Activated CD4-positive, alpha-beta T cell treated with anti-CD3 and anti-CD28 coated beads, Interleukin-2, amount 10 ng/mL, durations not matched to agents 24 days and 14 days (primary cell): ENCODE measurements around the gene MYOC. TPM values are rescaled to one million over a fixed set of nuclear protein-coding genes. Genes with fewer than 3 reads are reported as not detected.
"Not testable (repeated sequence)": the region's sequence is repeated elsewhere in the genome, so short reads cannot be mapped to it uniquely, and the experiment has no call there.

ENCODE experiments used
- DNase-seq: peaks from one replicate; pipeline ENCODE4 v3.0.0; 2022
- H3K27ac Mint-ChIP-seq: one replicate; pipeline ENCODE4 v1.8.0; 2022; ENCODE audit warnings: mild to moderate bottlenecking, mixed read lengths
- H3K27me3 Mint-ChIP-seq: one replicate; pipeline ENCODE4 v1.8.0; 2022; ENCODE audit warnings: mixed read lengths
- H3K36me3 Mint-ChIP-seq: one replicate; pipeline ENCODE4 v1.8.0; 2022; ENCODE audit warnings: low read depth, mild to moderate bottlenecking, mixed read lengths
- H3K4me1 Mint-ChIP-seq: one replicate; pipeline ENCODE4 v1.8.0; 2021; ENCODE audit warnings: mixed read lengths
- H3K4me3 Mint-ChIP-seq: one replicate; pipeline ENCODE4 v1.8.0; 2022; ENCODE audit warnings: mild to moderate bottlenecking, moderate library complexity, mixed read lengths
- H3K9me3 Mint-ChIP-seq: one replicate; pipeline ENCODE4 v1.8.0; 2021; ENCODE audit warnings: mixed read lengths
- intact Hi-C: fragments of 100-400 bp; cut with micrococcal nuclease; formaldehyde crosslinking; loops from one replicate; pipeline ENCODE4 v1.15.1; 2023
- total RNA-seq: library from RNA; stranded (reverse); gene quantifications from 2 replicates; pipeline ENCODE4 v1.2.3, GENCODE V29; 2022

The MYOC gene
- total RNA-seq, 1 donor from 2014 or later, result not detected

DNA sequence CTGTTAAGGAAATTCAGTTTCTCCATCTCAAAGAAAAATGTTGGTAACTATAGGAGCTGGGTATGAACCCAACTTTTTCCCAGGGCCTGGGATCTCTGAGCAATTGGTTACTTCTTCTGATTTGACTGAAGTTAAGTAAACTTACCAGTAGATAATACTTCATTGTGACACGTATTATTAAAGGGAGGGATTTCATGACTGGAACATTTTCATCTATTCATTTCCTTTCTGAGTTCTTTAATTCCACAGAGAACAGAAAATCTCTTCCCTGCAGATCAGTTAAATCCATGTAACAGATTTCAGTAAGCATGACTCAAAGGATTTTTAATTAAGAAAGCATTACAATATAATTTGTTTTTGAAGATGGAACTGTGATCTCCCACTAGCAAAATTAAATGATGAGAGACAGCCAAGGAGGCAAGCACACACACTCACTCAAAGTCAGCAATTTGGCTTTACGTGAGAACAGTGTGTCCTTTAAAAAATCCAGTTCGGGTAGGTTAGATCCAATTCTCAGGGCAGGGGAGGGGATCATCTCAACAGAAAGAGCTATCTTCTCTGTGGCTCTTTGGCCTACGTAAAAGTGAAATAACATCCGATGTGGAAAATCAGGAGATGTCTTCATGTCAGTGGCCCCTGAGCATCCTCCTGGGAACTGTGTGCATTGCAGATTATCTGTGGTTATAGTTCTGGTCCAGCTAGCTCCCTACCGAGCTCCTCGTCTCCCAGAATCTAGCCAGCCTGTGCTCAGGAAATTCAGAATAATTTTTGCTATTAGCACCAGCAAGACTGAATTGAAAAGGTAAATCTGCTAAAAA lies 10.8 kb upstream of the MYOC start:
- no peak for DNase-seq
- Mint-ChIP-seq H3K27ac (no peak overlapping the region), H3K4me3 (no peak overlapping the region), H3K9me3 (no peaks in the 10 kb centered on the region), H3K4me1 (no peaks in the 10 kb centered on the region), H3K27me3 (peaks cover 3% of the 10 kb centered on the region), H3K36me3 (no peaks in the 10 kb centered on the region)
- intact Hi-C loops, result no loop called here

DNA sequence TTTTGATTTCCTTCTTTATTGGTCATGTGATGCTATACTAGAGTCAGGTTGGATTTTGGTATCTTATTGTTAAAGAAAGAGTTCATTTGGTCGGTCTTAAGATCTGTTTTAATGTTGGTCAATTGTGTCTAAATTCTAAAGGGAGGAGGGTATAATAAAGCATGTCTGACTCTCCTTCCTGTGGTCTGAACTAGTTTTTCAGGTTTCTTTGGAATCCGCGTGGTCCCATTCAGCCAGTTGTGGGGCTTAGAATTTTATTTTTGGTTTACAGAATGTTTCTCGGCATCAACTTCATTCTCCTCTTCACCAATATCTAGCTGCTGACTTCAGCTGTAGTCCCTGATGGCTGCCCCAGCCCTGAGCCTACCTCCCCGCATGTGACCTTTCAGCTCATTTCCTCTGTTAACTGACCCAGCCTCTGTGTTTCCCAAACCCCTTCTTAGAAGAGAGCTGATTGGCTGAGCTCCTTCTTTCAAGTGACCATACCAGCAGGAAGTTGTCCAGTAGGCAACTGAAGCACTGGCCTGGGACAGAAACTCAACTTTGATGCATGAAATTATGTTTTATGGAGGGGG lies 8.7 kb upstream of the MYOC start:
- no peaks in the 10 kb centered on the region for H3K9me3 Mint-ChIP-seq
- DNase-seq, result peak; percentile 48
- H3K27ac Mint-ChIP-seq, result no peak overlapping the region
- no peaks in the 10 kb centered on the region for H3K4me1 Mint-ChIP-seq
- intact Hi-C loops, result no loop called here
- peaks cover 7% of the 10 kb centered on the region for H3K27me3 Mint-ChIP-seq
- no peak overlapping the region for H3K4me3 Mint-ChIP-seq
- no peaks in the 10 kb centered on the region for H3K36me3 Mint-ChIP-seq

DNA sequence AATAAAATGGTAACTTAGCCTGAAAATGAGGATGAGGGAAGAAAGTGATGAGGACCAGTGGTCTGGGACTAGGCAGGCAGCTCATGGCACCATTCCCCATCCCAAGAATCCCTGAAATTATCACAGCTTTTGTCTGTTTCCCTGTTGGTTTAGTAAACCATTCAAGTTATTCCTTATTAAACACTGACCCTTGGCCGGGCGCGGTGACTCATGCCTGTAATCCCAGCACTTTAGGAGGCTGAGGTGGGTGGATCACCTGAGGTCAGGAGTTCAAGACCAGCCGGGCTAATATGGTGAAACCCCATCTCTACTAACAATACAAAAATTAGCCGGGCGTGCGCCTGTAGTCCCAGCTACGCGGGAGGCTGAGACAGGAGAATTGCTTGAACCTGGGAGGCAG lies 3.7 kb upstream of the MYOC start:
- Mint-ChIP-seq H3K4me1 (peaks cover 10% of the 10 kb centered on the region), H3K27me3 (peaks cover 30% of the 10 kb centered on the region)
- DNase-seq, H3K27ac Mint-ChIP-seq, H3K9me3 Mint-ChIP-seq, H3K36me3 Mint-ChIP-seq, H3K4me3 Mint-ChIP-seq, intact Hi-C loops: not testable (repeated sequence)

DNA sequence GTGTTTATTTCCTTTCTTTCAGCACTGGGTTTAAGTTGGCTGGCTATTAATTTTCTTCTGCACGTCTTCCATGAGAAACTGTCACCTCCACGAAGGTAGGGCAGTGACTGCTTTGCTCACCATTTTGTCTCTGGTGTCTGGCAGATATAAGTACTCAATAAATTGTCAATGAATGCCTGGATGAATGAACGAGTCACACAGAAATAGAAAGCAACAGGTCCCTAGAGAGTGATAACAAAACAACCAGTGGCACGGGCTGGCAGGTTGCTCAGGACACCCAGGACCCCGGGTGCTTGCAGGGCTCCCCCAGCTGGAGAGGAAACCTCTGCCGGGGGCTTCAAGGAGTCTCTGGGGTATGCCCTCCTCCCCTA lies 3.2 kb upstream of the MYOC start:
- H3K27me3 Mint-ChIP-seq, result peaks cover 35% of the 10 kb centered on the region
- peaks cover 10% of the 10 kb centered on the region for H3K4me1 Mint-ChIP-seq
- no peak overlapping the region for H3K27ac Mint-ChIP-seq
- H3K4me3 Mint-ChIP-seq, result peak overlapping the region; percentile 68
- H3K9me3 Mint-ChIP-seq, result no peaks in the 10 kb centered on the region
- DNase-seq, result no peak
- no peaks in the 10 kb centered on the region for H3K36me3 Mint-ChIP-seq
- intact Hi-C loops, result no loop called here

DNA sequence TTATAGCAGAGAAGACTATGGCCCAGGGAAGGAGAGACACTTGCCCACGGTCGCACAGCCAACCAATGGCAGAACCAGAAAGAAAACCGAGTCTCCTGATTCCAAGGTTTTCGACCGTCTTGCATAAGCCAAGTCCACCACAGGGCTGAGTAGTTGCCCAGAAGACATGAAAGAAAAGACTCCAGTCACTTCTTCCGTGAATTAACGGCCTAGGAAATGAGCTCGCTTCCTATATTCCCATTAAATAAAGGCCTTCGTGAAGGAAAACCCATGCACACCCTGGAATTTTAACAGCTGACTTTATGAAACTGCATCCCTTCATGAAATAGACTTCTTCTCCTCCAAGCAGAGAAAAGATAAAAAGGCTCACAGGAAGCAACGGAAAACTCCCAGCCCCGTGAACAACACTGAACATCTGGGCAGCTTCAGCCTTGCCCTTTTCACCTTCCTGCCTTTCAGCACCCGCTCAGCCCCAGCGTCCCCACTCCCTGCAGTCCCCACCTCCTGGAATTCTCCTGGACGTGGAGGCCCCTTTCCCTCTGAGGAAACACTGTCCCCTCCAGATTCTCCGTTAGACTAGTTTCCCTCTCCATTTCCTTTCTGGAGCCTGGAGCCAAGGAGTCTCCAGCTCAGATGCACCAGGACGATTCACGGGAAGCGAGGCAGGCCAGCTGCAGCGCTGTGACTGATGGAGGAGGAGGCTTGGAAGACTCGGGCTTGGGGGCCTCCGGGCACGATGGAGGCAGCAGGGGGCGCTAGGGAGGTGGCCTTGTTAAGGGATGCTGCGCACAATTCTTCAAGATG lies 2.7 kb upstream of the MYOC start:
- peak; percentile 92 for DNase-seq
- H3K4me1 Mint-ChIP-seq, result peaks cover 10% of the 10 kb centered on the region
- peaks cover 38% of the 10 kb centered on the region for H3K27me3 Mint-ChIP-seq
- intact Hi-C loops, result no loop called here
- no peaks in the 10 kb centered on the region for H3K36me3 Mint-ChIP-seq
- peak overlapping the region; percentile 5 for H3K27ac Mint-ChIP-seq
- no peaks in the 10 kb centered on the region for H3K9me3 Mint-ChIP-seq
- peak overlapping the region; percentile 68 for H3K4me3 Mint-ChIP-seq

DNA sequence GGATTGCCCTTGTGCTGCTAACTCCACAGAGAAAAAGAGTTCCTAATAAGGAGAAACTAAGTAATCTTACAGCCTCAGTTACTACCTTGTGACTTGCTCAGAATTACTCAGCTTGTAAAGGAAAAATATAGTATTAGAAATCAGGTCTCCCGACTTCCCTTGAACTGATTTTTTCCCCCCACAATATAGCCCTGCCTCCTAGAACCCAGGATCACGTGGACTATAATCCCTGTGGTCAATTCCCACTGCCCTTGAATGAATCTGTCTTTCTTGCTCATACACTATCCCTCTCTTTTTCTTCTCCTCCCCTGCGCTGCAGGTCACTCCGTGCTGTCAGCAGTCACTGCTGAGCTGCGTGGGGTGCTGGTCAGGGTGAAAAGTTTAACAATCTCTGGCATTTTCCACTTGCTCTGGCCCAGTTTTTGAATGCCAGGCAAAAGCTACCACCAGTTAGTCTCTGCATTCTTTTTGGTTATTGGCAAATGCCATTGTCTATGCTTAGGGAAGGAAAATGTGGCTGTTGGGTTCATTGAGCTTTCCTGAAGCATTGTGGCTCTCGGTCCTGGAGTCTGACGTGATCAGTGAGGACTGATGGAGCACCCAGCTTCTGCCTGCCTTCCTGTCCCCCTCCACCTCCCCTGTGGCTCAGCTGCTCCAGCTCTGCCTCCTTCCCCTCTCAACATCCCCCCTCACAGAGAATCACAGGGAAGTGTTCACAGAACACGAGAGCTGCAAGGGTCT lies 1.9 kb upstream of the MYOC start:
- DNase-seq, result no peak
- Mint-ChIP-seq H3K9me3 (no peaks in the 10 kb centered on the region), H3K27me3 (peaks cover 39% of the 10 kb centered on the region), H3K4me1 (peaks cover 10% of the 10 kb centered on the region), H3K4me3 (no peak overlapping the region), H3K27ac (no peak overlapping the region), H3K36me3 (no peaks in the 10 kb centered on the region)
- intact Hi-C loops, result no loop called here

DNA sequence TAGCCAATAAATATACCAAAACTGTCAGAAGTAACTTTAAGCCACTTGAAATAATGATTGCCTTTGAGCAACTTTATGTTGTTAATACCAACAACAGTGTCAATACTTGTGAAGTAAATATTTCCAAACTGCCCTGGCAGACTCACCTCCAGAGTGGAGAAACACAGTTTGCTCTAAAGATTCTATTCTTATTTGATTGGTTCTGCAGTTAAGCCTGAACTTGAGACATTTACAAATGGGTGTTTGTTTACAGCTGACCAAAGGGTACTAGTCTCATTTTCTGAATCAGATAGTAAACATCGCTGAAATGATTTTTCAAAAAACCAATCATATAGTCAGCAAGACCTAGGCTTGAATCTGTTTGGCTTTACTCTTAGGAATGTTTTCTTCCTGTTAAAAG lies 1.3 kb upstream of the MYOC start:
- peaks cover 39% of the 10 kb centered on the region for H3K27me3 Mint-ChIP-seq
- H3K4me1 Mint-ChIP-seq, result peaks cover 10% of the 10 kb centered on the region
- H3K4me3 Mint-ChIP-seq, result no peak overlapping the region

DNA sequence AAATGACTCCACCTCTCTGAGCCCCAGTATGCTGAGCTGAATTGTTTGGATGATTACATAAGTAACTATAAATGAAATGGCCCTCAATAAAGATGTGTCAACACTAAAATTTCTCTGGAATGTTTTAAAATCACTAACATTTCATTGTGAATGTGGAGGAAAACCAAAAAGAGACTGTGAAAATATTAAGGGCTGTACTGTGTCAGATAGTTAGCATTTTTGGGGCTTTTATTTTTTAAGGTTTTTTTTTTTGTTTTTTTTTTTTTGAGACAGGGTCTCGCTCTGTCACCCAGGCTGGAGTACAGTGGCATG lies 6.3 kb downstream of the MYOC start:
- Mint-ChIP-seq H3K9me3 (no peaks in the 10 kb centered on the region), H3K27me3 (peaks cover 10% of the 10 kb centered on the region), H3K4me1 (peaks cover 8% of the 10 kb centered on the region), H3K36me3 (no peaks in the 10 kb centered on the region), H3K4me3 (no peak overlapping the region), H3K27ac (no peak overlapping the region)
- intact Hi-C loops, result loop anchor here (5.0 kb wide), 2 partner anchors 71 to 136 kb away; partner anchors contain the start of gene METTL13
- DNase-seq, result no peak

More for the DNA sequence above, 1.3 kb upstream of the MYOC start:
- no peaks in the 10 kb centered on the region for H3K36me3 Mint-ChIP-seq
- H3K27ac Mint-ChIP-seq, result no peak overlapping the region
- H3K9me3 Mint-ChIP-seq, result no peaks in the 10 kb centered on the region
- no peak for DNase-seq
- intact Hi-C loops, result no loop called here

DNA sequence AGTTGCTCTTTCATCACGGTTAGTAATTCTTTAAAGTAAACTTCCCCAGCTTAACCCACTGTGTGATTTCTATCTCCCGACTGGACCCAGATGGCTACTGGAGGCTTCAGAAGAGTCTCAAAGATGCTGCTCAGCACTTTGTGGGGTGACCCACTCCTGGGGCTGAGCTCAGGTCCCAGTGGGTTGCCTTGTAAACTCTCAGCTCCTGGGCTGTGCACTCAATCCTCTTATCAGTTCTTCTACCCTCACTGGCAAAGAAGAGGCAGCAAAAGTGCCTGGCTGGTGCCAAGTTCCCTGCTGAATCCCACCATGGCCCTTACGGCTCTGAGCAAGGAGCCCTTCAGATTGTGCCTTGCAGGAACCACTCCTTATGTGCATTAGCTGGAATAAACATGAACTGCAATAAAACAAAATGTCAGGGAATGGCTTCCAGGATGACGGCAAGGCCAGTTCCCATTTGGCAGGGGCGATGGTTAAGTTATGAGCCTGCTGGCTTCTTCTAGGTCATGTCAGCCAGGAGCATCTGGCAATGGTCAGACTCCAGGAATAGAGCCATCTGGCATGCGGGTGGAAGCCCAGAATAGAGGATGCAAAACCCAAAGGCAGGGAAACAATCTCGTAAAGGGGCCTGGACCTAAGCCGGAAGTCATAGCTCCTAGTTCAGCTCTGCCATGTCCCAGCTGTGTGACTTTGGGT lies 6.8 kb downstream of the MYOC start:
- H3K36me3 Mint-ChIP-seq, result no peaks in the 10 kb centered on the region
- H3K27me3 Mint-ChIP-seq, result peaks cover 4% of the 10 kb centered on the region
- H3K4me1 Mint-ChIP-seq, result peaks cover 8% of the 10 kb centered on the region
- no peak for DNase-seq
- no peak overlapping the region for H3K27ac Mint-ChIP-seq
- H3K4me3 Mint-ChIP-seq, result no peak overlapping the region
- H3K9me3 Mint-ChIP-seq, result no peaks in the 10 kb centered on the region
- intact Hi-C loops, result loop anchor here (1.0 to 5.0 kb wide), 4 partner anchors 72 to 340 kb away; partner anchors contain the start of gene METTL13

DNA sequence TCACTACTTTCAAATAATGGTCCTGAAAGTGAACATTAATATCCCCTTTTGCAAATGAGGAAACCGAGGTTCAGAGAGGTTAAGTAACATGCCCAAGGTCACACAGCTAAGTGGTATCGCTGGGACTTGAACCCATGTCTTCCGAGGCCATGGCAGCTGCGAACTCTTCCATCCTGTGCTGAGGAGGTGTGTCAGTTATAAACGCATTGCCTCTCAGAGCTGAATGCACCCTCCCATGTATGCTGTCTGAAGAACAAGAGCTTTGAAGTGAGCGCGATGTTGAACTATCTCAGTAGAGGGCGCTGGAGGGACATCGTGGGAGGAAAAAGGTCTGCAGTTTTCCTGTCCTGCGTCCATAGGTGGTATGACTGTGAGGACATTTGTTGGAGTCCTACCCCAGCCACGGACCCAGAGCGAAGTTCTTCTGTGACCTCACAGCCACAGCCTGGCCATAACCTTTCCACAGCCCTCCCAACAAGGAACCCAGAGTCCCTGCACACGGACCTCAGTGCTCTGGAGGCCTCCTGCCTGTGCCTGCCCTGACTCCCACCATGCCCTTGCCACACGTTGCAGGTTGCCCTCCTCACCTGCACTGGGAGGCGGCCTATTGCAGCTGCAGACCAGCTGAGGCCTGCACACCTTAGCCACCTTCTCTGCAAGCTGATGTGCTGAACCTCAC lies 7.5 kb downstream of the MYOC start:
- DNase-seq, result peak; percentile 92
- Mint-ChIP-seq H3K4me1 (peaks cover 8% of the 10 kb centered on the region), H3K4me3 (no peak overlapping the region), H3K9me3 (no peaks in the 10 kb centered on the region), H3K27ac (no peak overlapping the region), H3K36me3 (no peaks in the 10 kb centered on the region), H3K27me3 (no peaks in the 10 kb centered on the region)
- intact Hi-C loops, result loop anchor here (1.0 to 5.0 kb wide), 4 partner anchors 72 to 340 kb away; partner anchors contain the start of gene METTL13

DNA sequence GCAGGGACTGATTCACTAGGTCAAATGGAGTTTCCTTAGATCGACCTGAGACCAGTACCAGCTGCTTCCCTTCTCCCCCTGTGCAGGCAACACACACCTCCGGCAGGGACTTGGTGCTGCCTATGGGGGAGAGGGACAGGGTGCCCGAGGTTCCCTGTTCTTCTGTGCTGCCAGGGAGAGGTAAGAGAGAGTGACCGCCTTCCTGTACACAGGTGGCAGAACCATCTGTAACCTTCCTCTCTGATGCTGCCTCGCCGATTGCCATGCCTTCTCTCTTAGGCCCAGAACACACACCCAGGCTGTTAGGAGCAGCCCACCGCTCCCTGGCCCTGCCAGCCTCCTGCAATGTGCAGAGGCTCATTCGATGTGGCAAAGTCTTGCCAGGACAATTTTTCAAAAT lies 9.3 kb downstream of the MYOC start:
- Mint-ChIP-seq H3K9me3 (no peaks in the 10 kb centered on the region), H3K4me3 (no peak overlapping the region), H3K27me3 (no peaks in the 10 kb centered on the region), H3K36me3 (no peaks in the 10 kb centered on the region), H3K27ac (no peak overlapping the region), H3K4me1 (peaks cover 8% of the 10 kb centered on the region)
- intact Hi-C loops, result no loop called here
- DNase-seq, result no peak

DNA sequence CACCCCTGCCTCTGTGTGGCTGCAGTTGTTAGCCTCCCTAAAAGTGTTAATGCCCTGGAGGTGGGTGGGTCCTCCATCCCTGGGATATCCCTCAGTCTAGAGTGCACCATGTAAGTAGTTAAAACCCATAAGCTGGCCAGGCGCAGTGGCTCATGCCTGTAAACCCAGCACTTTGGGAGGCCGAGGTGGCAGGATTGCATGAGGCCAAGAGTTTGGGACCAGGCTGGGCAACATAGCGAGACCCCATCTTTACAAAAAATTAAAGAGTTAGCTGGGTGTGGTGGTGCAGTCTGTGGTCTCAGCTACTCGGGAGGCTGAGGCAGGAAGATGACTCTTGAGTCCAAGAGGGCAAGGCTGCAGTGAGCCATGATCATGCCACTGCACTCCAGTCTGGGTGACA lies 10.3 kb downstream of the MYOC start:
- Mint-ChIP-seq H3K9me3 (no peaks in the 10 kb centered on the region), H3K27ac (no peak overlapping the region), H3K4me3 (no peak overlapping the region), H3K4me1 (peaks cover 8% of the 10 kb centered on the region), H3K36me3 (no peaks in the 10 kb centered on the region), H3K27me3 (no peaks in the 10 kb centered on the region)
- DNase-seq, result no peak
- intact Hi-C loops, result no loop called here
